Ovary (tissue), 3 donors: ENCODE measurements around the gene FRMD4A.

Experiments used
- EP300 ChIP-seq: sonication (generic); formaldehyde crosslinking; IDR thresholded peaks from one replicate; pipeline ENCODE4 v1.6.1; 2017; ENCODE audit warnings: antibody characterized with exemption
- POLR2A ChIP-seq: fragments of 450-650 bp; IDR thresholded peaks from one replicate; pipeline ENCODE4 v1.6.1; 2017; ENCODE audit warnings: antibody characterized with exemption, mild to moderate bottlenecking, moderate library complexity
- TF ChIP-seq, protein P1 (sequence below), 3 donors: fragments of 450-650 bp in 2 of 3; fragments of 200-600 bp in 1 of 3; IDR thresholded peaks; one replicate each; pipeline versions ENCODE4 v1.5.1 to v1.8.0; 2016 to 2022; ENCODE audit warnings: antibody characterized with exemption in 3 of 3, mild to moderate bottlenecking in 1 of 3
- donor health status: DM: no; HTN: no; CAD: no.

DNA sequence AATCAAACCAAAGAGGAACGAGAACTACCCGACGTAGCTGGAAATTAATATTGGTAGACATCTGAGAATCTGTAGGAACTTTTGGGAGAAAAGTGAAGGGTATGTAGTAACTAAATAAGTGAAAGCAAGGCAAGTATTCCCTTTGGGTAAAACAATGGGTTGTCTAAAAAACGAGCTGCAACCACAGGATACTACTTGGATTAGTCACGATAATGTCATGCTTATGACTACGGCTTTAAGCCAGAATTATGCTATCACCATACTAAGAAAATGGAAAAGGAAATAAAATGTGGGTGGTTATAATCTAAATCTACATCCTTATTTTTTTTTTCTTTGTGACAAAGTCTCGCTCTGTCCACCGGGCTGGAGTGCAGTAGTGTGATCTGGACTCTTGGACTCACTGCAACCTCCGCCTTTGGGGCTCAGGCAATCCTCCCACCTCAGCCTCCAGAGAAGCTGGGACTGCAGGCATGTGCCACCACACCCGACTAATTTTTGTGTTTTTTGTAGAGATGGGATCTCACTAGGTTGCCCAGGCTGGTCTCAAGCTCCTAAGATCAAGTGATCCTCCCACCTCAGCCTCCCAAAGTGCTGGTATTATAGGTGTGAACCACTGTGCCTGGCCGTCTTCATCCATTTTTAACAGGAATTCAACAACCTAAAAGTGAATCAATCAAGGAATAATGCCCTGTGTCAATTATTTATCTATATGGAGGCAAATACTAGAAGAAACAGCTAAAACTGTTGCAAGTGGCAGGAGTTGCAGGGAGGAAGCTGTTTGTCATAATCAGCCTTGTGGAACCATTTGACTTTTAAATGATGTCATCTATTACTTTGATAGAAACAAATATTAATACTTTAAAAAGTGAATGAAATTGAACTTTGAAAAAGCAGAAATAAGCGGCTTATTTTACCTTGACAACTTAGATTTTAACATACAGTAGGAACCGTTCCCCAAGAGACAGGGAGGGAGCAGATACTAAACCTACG is 554.6 kb downstream of the FRMD4A start:
- no peak for TF ChIP-seq POLR2A
- TF ChIP-seq, protein P1, sequence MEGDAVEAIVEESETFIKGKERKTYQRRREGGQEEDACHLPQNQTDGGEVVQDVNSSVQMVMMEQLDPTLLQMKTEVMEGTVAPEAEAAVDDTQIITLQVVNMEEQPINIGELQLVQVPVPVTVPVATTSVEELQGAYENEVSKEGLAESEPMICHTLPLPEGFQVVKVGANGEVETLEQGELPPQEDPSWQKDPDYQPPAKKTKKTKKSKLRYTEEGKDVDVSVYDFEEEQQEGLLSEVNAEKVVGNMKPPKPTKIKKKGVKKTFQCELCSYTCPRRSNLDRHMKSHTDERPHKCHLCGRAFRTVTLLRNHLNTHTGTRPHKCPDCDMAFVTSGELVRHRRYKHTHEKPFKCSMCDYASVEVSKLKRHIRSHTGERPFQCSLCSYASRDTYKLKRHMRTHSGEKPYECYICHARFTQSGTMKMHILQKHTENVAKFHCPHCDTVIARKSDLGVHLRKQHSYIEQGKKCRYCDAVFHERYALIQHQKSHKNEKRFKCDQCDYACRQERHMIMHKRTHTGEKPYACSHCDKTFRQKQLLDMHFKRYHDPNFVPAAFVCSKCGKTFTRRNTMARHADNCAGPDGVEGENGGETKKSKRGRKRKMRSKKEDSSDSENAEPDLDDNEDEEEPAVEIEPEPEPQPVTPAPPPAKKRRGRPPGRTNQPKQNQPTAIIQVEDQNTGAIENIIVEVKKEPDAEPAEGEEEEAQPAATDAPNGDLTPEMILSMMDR (IDR thresholded peaks at IDR 0.05), result no peak
- TF ChIP-seq EP300, result no peak
